GM06990 (cell line): ENCODE results near the gene MRE11.

Experiments used
- DNase-seq: peaks from one replicate; pipeline ENCODE4 v3.0.0-alpha.2; 2011; ENCODE audit not compliant: insufficient read length; ENCODE audit errors: extremely low read depth
- H3K27me3 ChIP-seq: replicated peaks from 2 replicates; pipeline ENCODE4 v1.6.0; 2011; ENCODE audit warnings: low read length; ENCODE audit not compliant: control insufficient read depth, insufficient read depth
- H3K36me3 ChIP-seq: 2 replicates; pipeline ENCODE4 v1.5.1; 2011; ENCODE audit warnings: low read length; ENCODE audit not compliant: control insufficient read depth, insufficient read depth
- H3K4me3 ChIP-seq: replicated peaks from 2 replicates; pipeline ENCODE4 v1.5.1; 2011; ENCODE audit warnings: low read depth, mild to moderate bottlenecking, control low read depth, low read length
- TF ChIP-seq, protein P1 (sequence below): IDR thresholded peaks from 2 replicates; pipeline ENCODE4 v1.5.1; 2011; ENCODE audit warnings: low read length, control low read depth, mild to moderate bottlenecking, inconsistent platforms; ENCODE audit not compliant: insufficient read depth, poor library complexity, severe bottlenecking

Gene MRE11

DNA sequence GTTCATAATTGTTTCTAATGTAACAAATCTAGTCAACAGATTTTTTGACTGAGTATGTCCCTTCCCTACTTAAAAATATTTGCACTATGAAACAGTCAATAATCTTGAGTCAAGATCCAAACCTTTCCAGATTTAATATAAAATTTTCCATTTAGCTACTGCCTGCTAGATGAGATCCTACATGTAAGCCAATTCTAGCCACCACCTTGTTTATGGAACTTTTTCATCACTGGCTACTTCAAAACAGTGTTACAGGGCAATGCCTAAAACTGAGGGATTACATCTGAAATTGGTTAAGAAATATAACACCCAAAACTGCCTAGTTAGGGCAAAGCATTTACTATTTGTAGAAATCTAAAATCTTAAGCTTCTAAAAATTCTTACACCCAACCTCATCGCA is 39.6 kb upstream of the MRE11 start:
- no peaks in the 10 kb centered on the region for H3K27me3 ChIP-seq
- no peaks in the 10 kb centered on the region for H3K36me3 ChIP-seq
- TF ChIP-seq, protein P1, sequence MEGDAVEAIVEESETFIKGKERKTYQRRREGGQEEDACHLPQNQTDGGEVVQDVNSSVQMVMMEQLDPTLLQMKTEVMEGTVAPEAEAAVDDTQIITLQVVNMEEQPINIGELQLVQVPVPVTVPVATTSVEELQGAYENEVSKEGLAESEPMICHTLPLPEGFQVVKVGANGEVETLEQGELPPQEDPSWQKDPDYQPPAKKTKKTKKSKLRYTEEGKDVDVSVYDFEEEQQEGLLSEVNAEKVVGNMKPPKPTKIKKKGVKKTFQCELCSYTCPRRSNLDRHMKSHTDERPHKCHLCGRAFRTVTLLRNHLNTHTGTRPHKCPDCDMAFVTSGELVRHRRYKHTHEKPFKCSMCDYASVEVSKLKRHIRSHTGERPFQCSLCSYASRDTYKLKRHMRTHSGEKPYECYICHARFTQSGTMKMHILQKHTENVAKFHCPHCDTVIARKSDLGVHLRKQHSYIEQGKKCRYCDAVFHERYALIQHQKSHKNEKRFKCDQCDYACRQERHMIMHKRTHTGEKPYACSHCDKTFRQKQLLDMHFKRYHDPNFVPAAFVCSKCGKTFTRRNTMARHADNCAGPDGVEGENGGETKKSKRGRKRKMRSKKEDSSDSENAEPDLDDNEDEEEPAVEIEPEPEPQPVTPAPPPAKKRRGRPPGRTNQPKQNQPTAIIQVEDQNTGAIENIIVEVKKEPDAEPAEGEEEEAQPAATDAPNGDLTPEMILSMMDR: no peak
- H3K4me3 ChIP-seq: no peak overlapping the region
- no peak for DNase-seq

- DNase-seq: no peak
- no peak overlapping the region for H3K4me3 ChIP-seq
- no peaks in the 10 kb centered on the region; the same call in 1 of the 2 replicates for H3K27me3 ChIP-seq
- TF ChIP-seq, protein P1: no peak
- no peaks in the 10 kb centered on the region for H3K36me3 ChIP-seq
Observed at GRCh38 chr11:94532211-94532610, 38.6 kb upstream of the MRE11 start.

- TF ChIP-seq, protein P1: no peak
- no peaks in the 10 kb centered on the region for H3K36me3 ChIP-seq
- no peaks in the 10 kb centered on the region; the same call in 1 of the 2 replicates for H3K27me3 ChIP-seq
- no peak for DNase-seq
- H3K4me3 ChIP-seq: no peak overlapping the region
Observed at GRCh38 chr11:94528551-94528950, 34.9 kb upstream of the MRE11 start.

- no peaks in the 10 kb centered on the region; the same call in 1 of the 2 replicates for H3K27me3 ChIP-seq
- TF ChIP-seq, protein P1: no peak
- no peak for DNase-seq
- H3K4me3 ChIP-seq: no peak overlapping the region
- H3K36me3 ChIP-seq: no peaks in the 10 kb centered on the region
Observed at GRCh38 chr11:94526645-94527438, 33.2 kb upstream of the MRE11 start.

GRCh38 chr11:94525546-94526324 is 32.1 kb upstream of the MRE11 start:
- TF ChIP-seq, protein P1: no peak
- DNase-seq: no peak
- H3K36me3 ChIP-seq: no peaks in the 10 kb centered on the region
- H3K4me3 ChIP-seq: no peak overlapping the region
- H3K27me3 ChIP-seq: no peaks in the 10 kb centered on the region; the same call in 1 of the 2 replicates
